ENCODE data around the gene MLLT6. TPM values are rescaled to one million over a fixed set of nuclear protein-coding genes. Genes with fewer than 3 reads are reported as not detected.
A peak's percentile ranks its signal among the peaks of the same experiment; 100 is the strongest.

The MLLT6 gene
- total and polyA plus RNA-seq, 2 of the 4 experiments (the other 2 are of a cell fraction) = 7.2 to 21.2 TPM

DNA sequence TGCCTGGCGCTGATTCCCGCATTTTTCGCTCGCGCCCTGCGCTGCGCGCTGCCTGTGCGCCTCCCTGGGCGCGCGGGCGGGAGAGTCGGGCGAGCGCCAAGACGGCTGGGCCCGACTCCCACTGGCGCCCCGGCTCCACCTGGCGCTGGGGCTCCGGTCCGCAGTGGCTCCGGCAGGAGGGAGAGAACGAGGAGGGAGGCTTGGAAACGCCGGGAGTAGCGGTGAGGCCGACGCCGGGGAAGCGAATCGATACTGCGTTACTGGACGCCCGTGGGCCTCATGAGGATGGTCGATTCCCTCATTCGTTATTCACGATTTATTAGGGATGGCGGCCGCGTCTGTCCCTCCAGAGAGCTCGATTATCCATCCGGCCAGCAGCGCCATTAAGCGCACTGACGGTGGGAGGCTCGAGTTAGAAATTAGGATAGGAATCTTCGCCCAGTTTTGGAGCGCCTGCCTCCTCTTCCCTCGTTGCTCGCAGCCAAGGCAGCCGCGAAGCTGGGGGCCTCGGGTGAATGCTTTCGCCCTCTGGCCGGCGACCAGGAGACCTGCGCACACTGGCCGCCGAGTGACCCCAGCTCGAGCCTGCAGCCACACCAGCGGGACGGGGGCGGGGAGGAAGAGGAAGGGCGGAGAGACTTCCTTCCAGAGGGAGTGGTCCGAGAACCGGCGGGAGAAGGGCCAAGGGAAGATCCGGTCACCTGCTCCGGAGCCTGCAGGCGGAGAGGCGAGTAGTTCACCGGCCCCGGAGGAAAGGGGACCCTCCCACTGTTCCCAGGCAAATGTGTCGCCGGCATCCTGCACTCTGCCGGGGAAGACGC, 44.4 kb downstream of the MLLT6 start (continued):
- TF ChIP-seq MXI1 (IDR thresholded peaks at IDR 0.05; ENCODE audit: borderline replicate concordance, low read depth, low read length) (no peak), MAFK (IDR thresholded peaks at IDR 0.05; ENCODE audit: low read depth, low read length) (no peak)

GRCh38 chr17:38750044-38750311, 44.9 kb downstream of the MLLT6 start:
- no peak overlapping the region for H2BK5ac ChIP-seq (ENCODE audit: low read depth, low read length, poor library complexity, severe bottlenecking)
- WGBS, 2 experiments (ENCODE audit: extremely low coverage in 2 of 2, insufficient read length in 1 of 2) = no CpG with 5 or more reads among the region's 12 CpGs
- BruUV-seq (replicated peaks) = no TSS peak
- no peak overlapping the region for H3K23ac ChIP-seq (ENCODE audit: low read depth, low read length)
- H3K36me3 ChIP-seq (ENCODE audit: control insufficient read depth, insufficient read depth, low read length) = peaks cover 2% of the 10 kb centered on the region
- ATAC-seq (ENCODE audit: low read depth) = no peak
- no peak overlapping the region for H2BK120ac ChIP-seq (ENCODE audit: low read depth, low read length)
- H3K14ac ChIP-seq (replicated peaks; ENCODE audit: low read depth, low read length) = 0 out of 2 replicates have a peak overlapping the region, but pooled peaks have one; percentile 13
- POLR2A ChIA-PET (ENCODE audit: unreplicated experiment) = no interaction called here
- no peak overlapping the region for H3K56ac ChIP-seq (ENCODE audit: extremely low read depth, insufficient read depth, low read length)
- H3K27ac ChIP-seq (ENCODE audit: insufficient read depth, low read length) = peak overlapping the region; percentile 24; the same call in 1 of the 2 replicates
- peak overlapping the region; percentile 70 to 84; a peak in 2 of 4 replicates for H4K8ac ChIP-seq (ENCODE audit: low read depth in 2 of 2, low read length in 2 of 2)
- peak overlapping the region; percentile 90 for H2AFZ ChIP-seq (replicated peaks; ENCODE audit: low read length, poor library complexity)
- no peak overlapping the region for H2BK15ac ChIP-seq (ENCODE audit: low read depth, low read length)
- H3K4me2 ChIP-seq (ENCODE audit: low read depth, low read length) = peak overlapping the region; percentile 81
- in situ Hi-C loops (cut with MboI; ENCODE audit: low sequenced_read_pairs) (no loop called here), intact Hi-C loops (cut with micrococcal nuclease) (loop anchor here (5.0 kb wide), 1 partner anchor 122 kb away; the partner anchor contains the start of gene LASP1), dilution Hi-C loops (cut with HindIII; ENCODE audit: low sequenced_read_pairs, unreplicated experiment) (no loop called here)
- H4K91ac ChIP-seq (ENCODE audit: insufficient read depth, low read depth, low read length) = 0 out of 2 replicates have a peak overlapping the region, but pooled peaks have one; percentile 53
- H3K4me3 ChIP-seq (ENCODE audit: insufficient read depth, low read depth, low read length) = peak overlapping the region; percentile 91
- peak overlapping the region; percentile 70; the same call in 1 of the 2 replicates for H3K9ac ChIP-seq (ENCODE audit: low read depth, low read length)
- no peak for DNase-seq
- peaks cover 12% of the 10 kb centered on the region for H3K4me1 ChIP-seq (ENCODE audit: control insufficient read depth, insufficient read depth, low read length)
- CTCF ChIA-PET = interaction anchor here (0.9 kb wide), 1 partner anchor 14 kb away, joined by 3 read pairs; no protein-coding TSS in a partner anchor
- H2AK9ac ChIP-seq (replicated peaks; ENCODE audit: low read depth, low read length, poor library complexity) = peak overlapping the region; percentile 99
- peaks cover 4 to 49% of the 10 kb centered on the region in 2 experiments; a peak in 3 of 4 replicates for H3K79me1 ChIP-seq (ENCODE audit: low read depth in 1 of 2, low read length in 2 of 2)
- H2BK20ac ChIP-seq (ENCODE audit: low read depth, low read length) = no peak overlapping the region
- H3K4ac ChIP-seq (ENCODE audit: low read depth, low read length) = peak overlapping the region; percentile 47
- no peaks in the 10 kb centered on the region for H3K9me3 ChIP-seq (ENCODE audit: control insufficient read depth, insufficient read depth, low read length)
- no peak overlapping the region for H3K18ac ChIP-seq (ENCODE audit: low read depth, low read length)
- TF ChIP-seq RFX5 (IDR thresholded peaks at IDR 0.05; ENCODE audit: low read depth, low read length) (no peak), FOS (IDR thresholded peaks at IDR 0.05; ENCODE audit: low read depth, low read length) (no peak), RAD21 (IDR thresholded peaks at IDR 0.05; ENCODE audit: low read length) (no peak), CHD1 (IDR thresholded peaks at IDR 0.05; ENCODE audit: low read depth, low read length) (no peak), MAZ (IDR thresholded peaks at IDR 0.05; ENCODE audit: borderline replicate concordance, low read depth, low read length) (no peak)
- H3K27me3 ChIP-seq (ENCODE audit: control insufficient read depth, insufficient read depth, low read length) = no peaks in the 10 kb centered on the region
- H4K5ac ChIP-seq (ENCODE audit: low read depth, low read length) = peak overlapping the region; percentile 15; the same call in 1 of the 2 replicates
- H4K20me1 ChIP-seq (ENCODE audit: insufficient read depth, low read length) = peaks cover 28% of the 10 kb centered on the region
- H2AK5ac ChIP-seq (ENCODE audit: low read depth, low read length) = 0 out of 2 replicates have a peak overlapping the region, but pooled peaks have one; percentile 62
- peaks cover 12% of the 10 kb centered on the region for H3K9me1 ChIP-seq (ENCODE audit: insufficient read depth, low read length)
